ENCODE results near the gene IQCM.

Gene IQCM

DNA sequence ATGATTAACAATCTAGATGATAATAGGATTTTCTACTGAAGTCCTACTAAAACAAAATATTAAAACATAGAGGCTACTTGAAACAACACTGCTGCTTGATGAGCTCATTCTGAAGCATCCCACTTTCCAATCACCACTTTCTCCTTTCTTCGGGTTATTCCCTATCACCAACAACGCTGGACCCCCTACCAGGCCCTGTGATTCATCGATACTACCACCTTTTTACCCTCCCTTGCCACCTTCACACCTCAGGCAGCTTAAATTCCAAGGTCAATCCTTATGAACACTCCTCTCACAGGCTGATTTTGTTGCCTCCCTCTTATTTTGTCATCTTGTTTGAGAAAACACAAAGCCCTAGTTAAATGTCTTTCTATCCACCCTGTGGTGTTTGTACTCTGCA, 102.6 kb downstream of the IQCM start:
- H3K4me3 ChIP-seq (ENCODE audit: low read depth, low read length): no peak overlapping the region
- H3K27me3 ChIP-seq (replicated peaks): no peaks in the 10 kb centered on the region
- in situ Hi-C loops (cut with HindIII; ENCODE audit: low pct_ligation_motif_present, low sequenced_read_pairs): no loop called here
- H3K27ac ChIP-seq: no peak overlapping the region
- no peaks in the 10 kb centered on the region for H3K36me3 ChIP-seq (replicated peaks)
- TF ChIP-seq, protein P1, sequence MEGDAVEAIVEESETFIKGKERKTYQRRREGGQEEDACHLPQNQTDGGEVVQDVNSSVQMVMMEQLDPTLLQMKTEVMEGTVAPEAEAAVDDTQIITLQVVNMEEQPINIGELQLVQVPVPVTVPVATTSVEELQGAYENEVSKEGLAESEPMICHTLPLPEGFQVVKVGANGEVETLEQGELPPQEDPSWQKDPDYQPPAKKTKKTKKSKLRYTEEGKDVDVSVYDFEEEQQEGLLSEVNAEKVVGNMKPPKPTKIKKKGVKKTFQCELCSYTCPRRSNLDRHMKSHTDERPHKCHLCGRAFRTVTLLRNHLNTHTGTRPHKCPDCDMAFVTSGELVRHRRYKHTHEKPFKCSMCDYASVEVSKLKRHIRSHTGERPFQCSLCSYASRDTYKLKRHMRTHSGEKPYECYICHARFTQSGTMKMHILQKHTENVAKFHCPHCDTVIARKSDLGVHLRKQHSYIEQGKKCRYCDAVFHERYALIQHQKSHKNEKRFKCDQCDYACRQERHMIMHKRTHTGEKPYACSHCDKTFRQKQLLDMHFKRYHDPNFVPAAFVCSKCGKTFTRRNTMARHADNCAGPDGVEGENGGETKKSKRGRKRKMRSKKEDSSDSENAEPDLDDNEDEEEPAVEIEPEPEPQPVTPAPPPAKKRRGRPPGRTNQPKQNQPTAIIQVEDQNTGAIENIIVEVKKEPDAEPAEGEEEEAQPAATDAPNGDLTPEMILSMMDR (IDR thresholded peaks at IDR 0.05; ENCODE audit: low read depth, low read length, missing control alignments): no peak
- DNase-seq: no peak

- in situ Hi-C loops (cut with HindIII; ENCODE audit: low pct_ligation_motif_present, low sequenced_read_pairs): no loop called here
- TF ChIP-seq, protein P1 (IDR thresholded peaks at IDR 0.05; ENCODE audit: low read depth, low read length, missing control alignments): no peak
- no peaks in the 10 kb centered on the region for H3K27me3 ChIP-seq (replicated peaks)
- H3K4me3 ChIP-seq (ENCODE audit: low read depth, low read length): no peak overlapping the region
- no peak for DNase-seq
- H3K36me3 ChIP-seq (replicated peaks): no peaks in the 10 kb centered on the region
- no peak overlapping the region for H3K27ac ChIP-seq
These were observed 103.9 kb downstream of the IQCM start for GRCh38 chr4:149711593-149712365.

- TF ChIP-seq, protein P1 (IDR thresholded peaks at IDR 0.05; ENCODE audit: low read depth, low read length, missing control alignments): no peak
- Histone ChIP-seq H3K36me3 (replicated peaks) (no peaks in the 10 kb centered on the region), H3K27ac (no peak overlapping the region), H3K4me3 (ENCODE audit: low read depth, low read length) (no peak overlapping the region), H3K27me3 (replicated peaks) (no peaks in the 10 kb centered on the region)
- in situ Hi-C loops (cut with HindIII; ENCODE audit: low pct_ligation_motif_present, low sequenced_read_pairs): no loop called here
- no peak for DNase-seq
These were observed 106.0 kb downstream of the IQCM start for GRCh38 chr4:149709640-149710039.

DNA sequence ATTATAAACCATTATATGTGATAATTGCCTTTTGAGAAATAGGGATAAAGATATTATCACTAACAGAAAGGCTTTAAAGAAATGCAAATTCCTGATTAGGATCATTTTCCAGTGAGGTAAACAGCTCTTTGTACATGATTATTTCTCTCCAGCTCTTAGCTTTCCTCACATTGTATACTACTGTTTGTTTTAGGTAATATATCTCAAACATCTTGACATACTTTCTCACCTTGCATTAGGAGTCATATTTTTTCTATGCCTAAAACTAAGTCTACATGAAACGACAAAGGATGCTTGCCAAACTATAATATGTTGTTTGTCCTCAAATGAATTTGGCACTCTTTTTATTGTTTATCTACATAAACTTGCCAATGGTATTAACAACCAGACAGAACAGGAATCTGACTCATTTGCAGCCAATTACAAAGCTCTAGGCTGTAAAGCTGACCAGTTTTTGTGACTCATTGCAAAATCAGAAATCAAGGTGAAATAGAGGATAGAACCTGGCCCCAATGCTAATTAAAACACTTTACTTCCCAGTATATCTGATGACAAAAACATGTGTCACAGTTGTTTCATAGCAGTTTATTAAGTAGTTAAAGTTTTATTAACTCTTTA, 107.0 kb downstream of the IQCM start:
- Histone ChIP-seq H3K27ac (no peak overlapping the region), H3K27me3 (replicated peaks) (no peaks in the 10 kb centered on the region), H3K36me3 (replicated peaks) (no peaks in the 10 kb centered on the region), H3K4me3 (ENCODE audit: low read depth, low read length) (no peak overlapping the region)
- in situ Hi-C loops (cut with HindIII; ENCODE audit: low pct_ligation_motif_present, low sequenced_read_pairs): no loop called here
- no peak for DNase-seq
- TF ChIP-seq, protein P1 (IDR thresholded peaks at IDR 0.05; ENCODE audit: low read depth, low read length, missing control alignments): no peak

DNA sequence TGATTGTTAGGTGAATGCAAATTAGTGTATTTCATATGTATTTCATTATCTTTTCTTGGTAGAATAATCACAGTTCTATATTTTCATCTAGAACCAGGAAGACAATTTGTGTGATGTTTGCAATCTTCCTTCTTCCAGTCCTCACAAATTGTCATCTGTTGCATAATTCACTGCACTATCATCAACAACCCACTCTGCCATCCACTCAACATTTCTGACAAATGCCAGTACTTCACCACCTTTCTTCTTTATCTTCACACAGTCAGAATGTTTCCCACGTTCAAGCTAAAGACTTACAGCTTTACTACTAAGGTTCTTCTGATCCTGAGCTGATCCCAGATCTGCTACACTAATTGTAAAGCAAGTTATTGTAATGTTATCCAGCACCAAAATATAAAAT, 107.8 kb downstream of the IQCM start:
- no peaks in the 10 kb centered on the region for H3K36me3 ChIP-seq (replicated peaks)
- H3K4me3 ChIP-seq (ENCODE audit: low read depth, low read length): no peak overlapping the region
- H3K27me3 ChIP-seq (replicated peaks): no peaks in the 10 kb centered on the region
- TF ChIP-seq, protein P1 (IDR thresholded peaks at IDR 0.05; ENCODE audit: low read depth, low read length, missing control alignments): no peak
- DNase-seq: no peak
- in situ Hi-C loops (cut with HindIII; ENCODE audit: low pct_ligation_motif_present, low sequenced_read_pairs): no loop called here
- H3K27ac ChIP-seq: no peak overlapping the region
